ENCODE data around the gene SPOCK1.
"Not testable (repeated sequence)": the region's sequence is repeated elsewhere in the genome, so short reads cannot be mapped to it uniquely, and the experiment has no call there.

SPOCK1 gene

DNA sequence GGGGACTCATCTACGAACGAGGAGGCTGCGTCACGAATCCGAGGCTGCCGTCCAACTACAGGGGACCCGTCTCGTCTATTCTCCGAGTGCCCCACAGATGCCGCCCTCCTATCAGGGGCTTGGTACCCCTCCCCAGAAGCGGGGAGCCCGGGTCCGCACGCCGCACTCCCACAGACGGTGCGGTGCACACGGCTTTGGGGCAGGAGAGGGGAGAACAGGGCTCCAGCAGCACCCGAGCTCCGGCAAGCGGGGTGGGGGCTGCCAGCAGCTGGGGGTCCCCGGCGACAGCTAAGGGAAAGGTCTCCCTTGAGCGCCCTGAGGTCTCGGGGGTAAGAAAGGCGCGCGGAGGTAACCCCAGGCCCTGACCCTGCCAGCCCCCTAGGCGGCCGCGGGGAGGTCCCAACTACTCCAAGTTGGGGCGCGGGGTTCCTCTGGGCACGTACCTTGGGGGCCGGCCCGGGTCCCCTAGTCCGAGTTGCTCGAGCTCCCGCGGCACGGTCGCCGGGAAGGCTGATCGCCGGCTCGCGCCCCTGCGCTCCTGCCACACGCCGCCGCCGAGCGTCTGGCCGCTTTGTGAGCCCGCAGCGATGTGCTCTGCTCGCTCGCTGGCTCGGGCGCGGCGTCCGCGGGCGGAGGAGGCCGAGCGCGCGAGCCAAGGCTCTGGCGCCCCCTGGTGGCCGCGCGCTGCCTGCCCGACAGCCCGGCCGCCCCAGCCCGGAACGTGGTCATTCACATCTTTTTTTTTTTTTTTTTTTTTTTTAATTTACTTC, at the start of gene SPOCK1:
SPOCK1 (minus strand) TSS at position 591 of the 770 bp plus-strand sequence.
- peak; percentile 60 to 65 for DNase-seq (ENCODE audit: low read depth in 2 of 2)

DNA sequence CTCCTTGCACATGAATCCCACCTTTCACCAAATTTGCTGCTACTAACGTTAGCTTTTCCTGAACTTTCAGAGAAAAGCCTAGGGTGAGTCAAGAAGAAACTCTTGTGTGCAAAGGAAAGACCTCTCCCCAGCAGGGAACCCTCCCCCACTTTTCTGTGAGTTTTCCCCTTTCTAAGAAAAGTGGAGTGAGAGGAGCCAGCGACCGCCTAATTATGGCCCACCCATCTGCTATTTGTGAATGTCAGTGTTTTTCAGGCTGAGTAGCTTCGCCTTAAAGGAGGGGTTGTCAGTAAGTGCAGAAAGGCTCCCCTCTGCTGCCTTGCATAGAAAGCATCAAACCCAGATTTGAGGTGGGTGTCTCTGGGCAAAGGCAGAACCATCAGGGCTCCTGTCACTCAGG, 46.8 kb upstream of the SPOCK1 start:
- no peak for DNase-seq (ENCODE audit: low read depth in 2 of 2)

DNA sequence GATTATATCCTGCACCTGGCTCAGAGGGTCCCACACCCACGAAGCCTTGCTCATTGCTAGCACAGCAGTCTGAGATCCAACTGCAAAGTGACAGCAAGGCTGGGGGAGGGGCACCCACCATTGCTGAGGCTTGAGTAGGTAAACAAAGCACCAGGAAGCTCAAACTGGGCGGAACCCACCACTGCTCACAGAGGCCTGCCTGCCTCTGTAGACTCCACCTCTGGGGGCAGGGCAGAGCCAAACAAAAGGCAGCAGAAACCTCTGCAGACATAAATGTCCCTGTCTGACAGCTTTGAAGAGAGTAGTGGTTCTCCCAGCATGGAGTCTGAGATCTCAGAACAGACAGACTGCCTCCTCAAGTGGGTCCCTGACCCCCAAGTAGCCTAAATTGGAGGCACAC, 36.3 kb upstream of the SPOCK1 start:
- not testable (repeated sequence) for DNase-seq (ENCODE audit: low read depth in 2 of 2)

DNA sequence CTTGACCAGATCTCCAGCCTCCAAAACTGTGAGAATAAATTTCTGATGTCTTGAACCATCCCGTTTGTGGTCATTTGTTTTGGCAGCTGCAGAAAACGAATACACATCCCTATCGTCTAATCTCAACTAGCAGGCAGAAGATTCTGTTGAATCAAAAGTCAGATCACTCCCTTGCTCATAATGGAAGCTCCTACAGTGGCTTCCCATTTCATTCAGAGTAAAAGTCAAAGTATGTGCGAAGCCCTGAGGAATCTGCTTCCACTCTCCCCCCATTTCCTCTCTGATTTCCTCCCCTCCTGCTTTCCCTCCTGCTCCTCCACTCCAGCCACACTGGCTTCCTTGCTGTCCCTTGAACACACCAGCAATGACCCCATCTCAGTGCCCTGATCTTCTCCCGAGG, 34.8 kb upstream of the SPOCK1 start:
- DNase-seq (ENCODE audit: low read depth in 2 of 2) = no peak

DNA sequence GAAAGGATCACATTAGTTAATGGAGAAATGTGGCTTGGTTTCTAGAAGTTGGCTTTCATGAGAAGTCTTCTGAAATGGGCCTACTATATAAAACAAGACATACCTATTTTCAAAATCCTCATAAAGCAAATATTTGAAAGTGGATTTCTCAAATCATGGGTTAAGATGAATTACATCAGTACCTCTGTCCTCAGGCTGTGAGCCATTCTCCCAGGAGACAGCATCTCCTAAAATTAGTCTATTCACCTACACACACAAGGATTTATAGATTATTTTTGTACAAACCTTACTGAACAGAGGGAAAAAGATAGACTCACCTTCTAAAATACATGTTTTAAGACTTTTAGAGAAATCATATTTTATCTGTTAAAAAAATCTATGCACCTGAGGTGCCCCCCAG, 32.1 kb upstream of the SPOCK1 start:
- DNase-seq (ENCODE audit: low read depth in 2 of 2) = no peak

DNA sequence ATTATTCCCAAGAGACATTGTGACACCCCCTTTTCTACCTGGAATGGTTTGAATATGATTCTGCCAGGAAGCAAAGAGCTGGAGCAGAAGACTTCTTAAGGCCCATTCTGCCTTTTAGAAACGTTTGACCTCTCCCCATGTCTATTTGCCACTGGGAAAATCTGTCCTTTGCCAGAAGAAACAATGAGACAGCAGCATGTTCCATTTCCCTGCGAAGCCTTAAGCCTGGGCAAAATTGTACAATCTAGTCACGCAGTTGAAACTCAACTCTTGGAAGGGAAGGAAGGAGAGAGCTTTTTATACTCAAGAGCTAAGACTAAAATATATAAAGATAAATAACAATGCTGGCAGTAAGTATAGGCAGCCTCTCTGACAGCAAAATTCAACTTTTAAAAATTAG, 22.1 kb upstream of the SPOCK1 start:
- DNase-seq (ENCODE audit: low read depth in 2 of 2) = no peak

DNA sequence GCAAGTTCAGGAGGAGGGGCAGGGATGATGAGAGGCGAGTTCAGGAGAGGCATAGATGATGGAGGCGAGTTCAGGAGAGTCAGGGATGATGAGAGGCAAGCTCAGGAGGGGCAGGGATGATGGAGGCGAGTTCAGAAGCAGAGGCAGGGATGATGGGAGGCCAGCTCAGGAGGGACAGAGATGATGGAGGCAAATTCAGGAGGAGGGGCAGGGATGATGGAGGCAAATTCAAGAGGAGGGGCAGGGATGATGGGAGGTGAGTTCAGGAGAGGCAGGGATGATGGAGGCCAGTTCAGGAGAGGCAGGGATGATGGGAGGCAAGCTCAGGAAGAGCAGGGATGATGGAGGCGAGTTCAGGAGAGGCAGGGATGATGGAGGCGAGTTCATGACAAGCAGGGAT, 17.8 kb upstream of the SPOCK1 start:
- no peak for DNase-seq (ENCODE audit: low read depth in 2 of 2)

DNA sequence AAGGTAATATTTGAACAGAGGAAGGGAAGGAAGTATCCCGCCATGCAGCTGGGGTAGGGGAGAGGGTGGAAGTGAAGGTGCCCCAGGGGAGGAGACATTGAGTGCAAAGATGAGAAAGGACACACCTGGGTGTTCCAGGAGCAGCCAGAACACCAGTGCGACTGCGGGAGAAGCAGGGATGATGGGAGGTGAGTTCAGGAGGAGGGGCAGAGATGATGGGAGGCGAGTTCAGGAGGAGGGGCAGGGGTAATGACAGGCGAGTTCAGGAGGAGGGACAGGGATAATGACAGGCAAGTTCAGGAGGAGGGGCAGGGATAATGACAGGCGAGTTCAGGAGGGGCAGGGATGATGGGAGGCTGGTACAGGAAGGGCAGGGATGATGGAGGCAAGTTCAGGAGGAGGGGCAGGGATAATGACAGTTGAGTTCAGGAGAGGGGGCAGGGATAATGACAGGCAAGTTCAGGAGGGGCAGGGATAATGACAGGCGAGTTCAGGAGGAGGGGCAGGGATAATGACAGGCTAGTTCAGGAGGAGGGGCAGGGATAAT, 17.2 kb upstream of the SPOCK1 start:
- DNase-seq (ENCODE audit: low read depth in 2 of 2) = no peak

DNA sequence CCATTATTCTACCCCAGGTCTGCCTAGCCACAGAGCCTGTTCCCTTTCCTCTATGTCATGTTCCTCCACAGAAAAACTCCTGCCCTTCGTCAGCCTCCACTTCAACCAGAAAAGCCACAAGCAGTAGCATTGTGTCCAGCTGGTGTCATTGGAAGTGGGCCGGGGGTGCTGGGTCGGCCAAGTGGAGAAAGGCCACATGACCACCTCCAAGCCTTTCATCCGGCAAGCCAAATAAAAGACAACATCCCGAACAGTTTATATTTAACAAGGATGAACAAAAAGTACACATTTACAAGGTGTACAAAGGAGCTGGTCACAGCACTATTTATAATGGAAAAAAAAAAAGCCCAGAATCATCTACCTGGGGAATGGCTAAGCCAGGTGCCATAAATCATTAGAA, 16.1 kb upstream of the SPOCK1 start:
- DNase-seq (ENCODE audit: low read depth in 2 of 2) = no peak

DNA sequence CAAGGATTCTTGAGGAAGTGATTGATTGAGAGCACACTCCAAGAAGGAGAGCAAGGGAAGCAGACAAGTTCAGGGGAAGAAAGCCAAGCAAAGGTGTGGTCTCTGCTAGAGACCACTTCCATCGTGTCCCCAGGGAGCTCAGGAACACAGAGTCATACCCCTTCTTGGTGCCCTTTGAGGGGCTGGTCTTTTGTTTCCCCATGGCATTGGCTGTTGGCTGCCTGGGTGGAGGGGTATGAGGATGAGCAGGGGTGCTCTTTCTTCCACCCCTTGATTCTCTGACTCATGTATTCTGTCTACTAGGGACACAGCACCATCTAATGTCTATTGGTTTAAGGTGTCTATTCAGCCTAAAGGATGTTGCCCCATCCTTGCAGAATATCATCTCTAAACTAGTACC, 11.5 kb upstream of the SPOCK1 start:
- no peak for DNase-seq (ENCODE audit: low read depth in 2 of 2)

DNA sequence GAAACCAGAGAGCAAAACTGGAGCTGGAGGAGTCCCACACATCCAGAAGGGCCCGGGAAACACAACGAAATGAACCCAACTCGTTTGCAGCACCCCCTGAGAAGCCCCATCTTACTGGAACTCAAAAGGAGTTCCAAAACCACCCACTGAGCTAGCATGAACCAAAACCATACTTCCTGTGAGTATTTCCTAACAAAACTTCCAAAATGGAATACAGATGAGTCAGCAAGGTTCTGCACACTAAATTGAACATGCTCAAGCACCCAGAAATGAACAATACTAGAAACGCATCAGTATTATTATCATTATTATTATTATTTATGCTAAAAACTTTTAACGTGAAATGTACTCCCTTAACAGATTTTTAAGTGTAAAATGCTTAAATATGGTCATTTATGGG, 8.0 kb upstream of the SPOCK1 start:
- DNase-seq (ENCODE audit: low read depth in 2 of 2) = no peak

DNA sequence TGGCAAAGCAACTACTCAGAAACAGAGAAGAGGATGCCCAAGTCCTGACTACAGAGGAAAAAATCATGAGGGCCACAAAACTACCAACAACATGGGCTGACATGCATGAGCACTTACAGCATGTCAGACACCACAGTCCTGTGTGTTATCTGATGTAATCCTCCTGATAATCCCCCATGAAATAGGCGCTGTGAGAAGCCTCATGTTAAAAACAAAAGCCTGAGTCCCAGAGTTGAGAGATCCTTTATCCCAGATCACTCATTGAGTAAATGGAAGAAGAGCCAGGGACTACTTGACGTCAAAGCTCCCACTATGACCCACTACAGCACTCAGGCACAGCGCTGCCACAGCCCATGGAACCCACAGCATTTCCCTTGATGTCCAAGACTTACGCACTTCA, 7.2 kb upstream of the SPOCK1 start:
- no peak for DNase-seq (ENCODE audit: low read depth in 2 of 2)

DNA sequence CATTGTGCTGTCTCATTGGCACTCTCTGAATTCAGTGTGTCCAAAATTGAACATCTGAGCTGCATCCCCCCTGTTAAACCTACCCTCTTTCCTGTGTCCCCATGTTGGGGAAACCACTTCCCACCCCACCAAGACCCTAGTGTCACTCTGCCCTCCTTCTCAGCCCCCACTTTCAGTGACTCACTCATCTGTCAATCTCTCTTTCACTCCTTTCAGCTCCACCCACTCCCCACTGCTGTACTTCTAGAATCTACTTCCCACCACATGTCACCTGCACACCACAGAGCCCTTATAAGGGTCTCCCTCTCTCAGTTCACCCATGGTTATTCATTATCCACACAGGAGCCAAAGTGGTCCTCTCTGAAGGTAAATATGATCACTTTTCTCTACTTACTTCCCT, 5.8 kb upstream of the SPOCK1 start:
- DNase-seq (ENCODE audit: low read depth in 2 of 2) = no peak

DNA sequence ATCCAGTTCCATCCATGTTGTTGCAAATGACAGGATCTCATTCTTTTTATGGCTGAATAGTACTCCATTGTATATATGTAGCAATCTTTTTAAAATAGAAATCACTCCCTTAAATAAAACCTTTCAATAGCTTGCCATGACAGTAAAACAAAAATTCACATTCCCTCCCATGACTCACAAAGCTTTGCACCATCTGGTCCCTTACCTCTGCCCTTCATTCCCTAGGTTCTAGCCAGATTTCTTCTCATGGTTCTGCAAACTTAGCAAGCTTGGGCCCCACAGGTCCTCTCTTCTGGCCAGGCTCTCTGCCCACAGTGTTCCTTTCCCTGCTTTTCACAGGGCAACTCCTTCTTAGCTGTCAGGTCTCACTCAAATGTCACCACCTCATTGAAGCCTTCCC, 4.3 kb upstream of the SPOCK1 start:
- DNase-seq (ENCODE audit: low read depth in 2 of 2) = no peak

DNA sequence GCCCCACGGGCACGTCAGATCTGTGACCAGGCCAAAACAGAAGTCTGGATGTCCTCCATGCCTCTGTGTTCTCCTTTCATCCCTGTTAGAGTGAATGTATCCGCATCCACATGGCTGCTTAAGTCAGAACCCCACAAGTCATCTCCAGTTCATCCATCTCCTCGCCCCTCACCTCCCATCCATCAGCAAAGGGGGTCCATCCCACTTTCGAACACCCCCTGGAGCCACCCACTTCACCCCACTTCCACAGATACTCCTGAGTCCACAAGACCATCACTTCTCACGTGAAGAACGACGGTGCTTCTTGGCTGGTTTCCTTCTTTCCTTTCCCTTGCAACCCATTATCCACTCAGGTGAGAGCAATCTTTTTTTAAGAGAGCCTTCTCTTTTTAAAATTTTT, 3.5 kb upstream of the SPOCK1 start:
- DNase-seq (ENCODE audit: low read depth in 2 of 2) = no peak

DNA sequence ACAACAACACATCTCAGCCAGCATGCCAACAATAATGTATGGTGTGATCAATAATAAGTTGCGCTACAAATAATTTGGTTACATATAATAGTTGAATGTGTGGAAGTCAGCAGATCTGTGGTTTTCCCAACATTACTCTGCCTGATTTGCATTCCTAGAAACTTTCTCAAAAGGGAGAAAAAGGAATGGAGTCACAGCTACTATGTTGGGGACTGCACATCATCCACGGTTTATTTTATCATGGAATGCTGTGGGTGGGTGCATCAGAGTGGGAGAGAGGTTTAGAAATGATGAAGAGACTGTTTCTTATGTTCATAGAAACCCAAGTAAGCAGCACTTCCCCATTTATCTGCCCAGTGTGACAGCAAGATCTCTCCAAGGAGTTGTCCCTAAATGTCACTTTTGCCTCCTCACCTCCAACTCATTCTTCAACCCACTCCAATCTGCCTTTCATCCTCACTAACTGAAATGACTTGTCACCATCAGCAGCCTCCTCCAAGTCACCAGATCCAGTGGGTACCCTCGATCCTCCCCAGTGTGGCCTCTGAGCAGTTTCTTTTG, 2.8 kb upstream of the SPOCK1 start:
- no peak for DNase-seq (ENCODE audit: low read depth in 2 of 2)

DNA sequence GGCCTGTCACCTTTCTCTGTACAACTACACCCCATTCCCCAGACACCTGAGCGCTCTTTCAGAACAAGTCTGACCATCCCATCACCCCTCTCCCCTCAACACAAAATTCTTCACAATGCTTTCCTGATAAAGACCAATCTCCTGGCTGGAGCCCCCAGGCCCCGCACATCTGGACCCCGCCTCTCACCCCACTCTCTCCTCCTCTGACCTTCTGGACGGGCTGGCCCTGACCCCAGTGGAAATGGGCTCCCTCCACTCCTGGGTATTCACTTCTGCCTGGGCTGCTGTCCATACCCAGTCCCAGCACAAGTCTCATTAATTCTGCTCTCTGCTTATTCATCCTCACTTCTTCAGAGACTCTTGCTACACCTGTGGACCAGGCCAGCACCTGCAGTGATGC, 2.1 kb upstream of the SPOCK1 start:
- no peak for DNase-seq (ENCODE audit: low read depth in 2 of 2)

DNA sequence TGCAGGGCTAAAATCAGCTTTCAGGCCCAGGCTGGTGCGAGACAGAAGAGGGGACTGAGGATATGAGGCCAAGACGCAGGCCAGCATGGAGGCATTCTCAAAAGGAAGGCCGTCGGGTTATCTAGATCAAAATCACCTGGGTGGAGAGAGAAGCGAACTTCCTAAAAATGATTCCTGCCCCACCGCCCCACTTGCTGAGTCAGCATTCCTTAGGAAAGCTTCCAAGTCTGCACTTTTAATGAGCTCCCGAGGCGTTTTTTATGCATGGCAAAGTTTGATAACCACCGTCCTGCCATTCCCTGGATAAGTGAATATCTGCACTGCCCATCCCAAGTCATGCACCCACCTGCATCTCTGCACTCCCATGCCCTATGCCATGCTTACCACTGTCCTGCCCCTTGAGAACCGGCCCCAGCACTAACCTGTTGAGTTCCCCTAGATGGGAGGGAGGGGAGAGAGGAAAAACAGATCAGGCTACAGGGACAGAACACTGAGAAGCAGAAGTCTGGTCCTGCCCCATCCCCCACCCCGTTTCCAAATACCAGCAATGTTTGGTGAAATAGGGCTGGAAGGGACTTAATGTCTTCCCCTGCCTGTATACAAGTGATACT, 1.6 kb upstream of the SPOCK1 start:
- no peak for DNase-seq (ENCODE audit: low read depth in 2 of 2)

DNA sequence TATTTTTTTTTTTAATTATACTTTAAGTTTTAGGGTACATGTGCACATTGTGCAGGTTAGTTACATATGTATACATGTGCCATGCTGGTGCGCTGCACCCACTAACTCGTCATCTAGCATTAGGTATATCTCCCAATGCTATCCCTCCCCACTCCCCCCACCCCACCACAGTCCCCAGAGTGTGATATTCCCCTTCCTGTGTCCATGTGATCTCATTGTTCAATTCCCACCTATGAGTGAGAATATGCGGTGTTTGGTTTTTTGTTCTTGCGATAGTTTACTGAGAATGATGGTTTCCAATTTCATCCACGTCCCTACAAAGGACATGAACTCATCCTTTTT, 351 bp upstream of the SPOCK1 start:
- not testable (repeated sequence) for DNase-seq (ENCODE audit: low read depth in 2 of 2)

DNA sequence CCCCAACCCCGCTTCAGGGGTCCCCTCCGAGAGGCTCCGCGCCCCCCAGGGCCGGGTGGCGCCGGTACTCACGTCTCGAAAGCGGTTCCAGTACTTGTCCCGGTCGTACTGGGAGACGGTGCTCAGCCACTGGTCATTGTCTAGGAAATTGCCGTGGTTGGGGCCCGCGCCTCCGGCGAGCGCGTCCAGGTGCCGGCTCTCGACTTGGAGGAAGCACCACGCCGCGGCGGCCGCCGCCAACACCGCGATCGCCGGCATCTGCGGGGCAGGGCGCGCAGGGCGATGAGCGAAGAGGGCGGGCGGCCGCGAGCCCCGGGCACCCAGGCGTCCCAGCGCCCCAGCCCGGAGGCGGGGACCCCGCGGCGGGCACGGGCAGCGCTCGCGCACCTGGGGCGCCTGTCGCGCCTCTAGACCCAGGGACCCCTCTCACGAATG, 808 bp downstream of the SPOCK1 start:
- DNase-seq (ENCODE audit: low read depth in 2 of 2) = no peak

DNA sequence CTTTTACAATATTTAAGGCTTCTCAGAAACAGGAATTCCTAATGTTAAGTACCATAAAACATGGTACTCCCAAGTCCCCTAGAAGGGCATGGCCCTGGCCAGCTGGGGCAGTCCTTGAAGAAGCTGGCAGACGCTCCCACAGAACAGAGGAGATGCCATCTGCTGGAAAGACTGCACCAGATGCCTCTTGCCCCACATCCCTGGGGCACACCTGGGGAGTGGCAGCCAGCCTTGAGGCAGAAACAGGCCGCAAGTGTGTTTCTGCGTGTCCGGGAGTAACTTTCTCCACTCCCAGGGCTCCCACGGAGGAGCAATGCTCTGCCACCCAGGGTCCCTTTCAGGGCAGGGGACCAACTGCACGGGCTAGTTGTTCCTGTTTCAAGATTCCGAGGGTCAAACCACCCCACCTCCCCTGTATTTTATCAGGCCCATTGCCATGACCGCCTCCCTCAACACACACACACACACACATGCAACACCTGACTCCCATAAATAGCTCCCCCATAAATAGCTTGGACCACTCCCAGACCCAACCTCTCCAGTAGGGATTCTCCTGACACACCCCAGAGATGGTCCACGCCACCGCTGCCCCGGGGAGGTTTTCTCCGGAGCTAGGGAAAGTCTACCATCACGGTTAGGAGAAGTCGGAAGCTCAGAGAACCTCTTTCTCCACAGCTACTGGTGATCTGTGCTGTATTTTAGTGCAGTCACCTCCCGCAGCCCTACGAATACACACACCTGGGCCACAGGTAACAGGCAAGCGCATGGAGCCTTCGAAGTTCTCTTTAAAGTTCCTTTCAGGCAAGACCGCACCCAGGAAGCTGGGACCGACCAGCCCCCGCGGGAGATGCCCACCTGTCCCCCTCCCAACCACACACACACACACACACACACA, 1.5 kb downstream of the SPOCK1 start:
- DNase-seq (ENCODE audit: low read depth in 2 of 2) = no peak

DNA sequence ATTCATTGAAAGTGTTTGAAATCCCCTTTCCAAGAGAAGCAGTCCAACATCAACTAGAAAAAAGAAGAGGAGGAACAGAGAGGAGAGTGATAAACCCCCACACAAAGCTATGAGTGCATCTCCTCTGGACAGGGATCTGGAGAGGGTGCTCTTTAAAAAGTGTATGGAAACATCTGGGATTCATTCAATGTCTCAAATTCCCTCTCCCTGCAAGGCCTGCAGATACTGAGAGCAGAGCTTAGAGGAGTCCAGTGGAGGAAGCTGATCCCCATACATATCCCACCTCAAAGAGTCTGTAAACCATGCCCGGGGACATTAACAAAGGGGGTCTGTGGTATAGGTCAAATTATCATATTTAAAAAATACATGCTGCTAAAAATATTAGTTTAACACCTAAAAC, 2.2 kb downstream of the SPOCK1 start:
- no peak for DNase-seq (ENCODE audit: low read depth in 2 of 2)
